ENCODE data around the gene CPLX4.

CPLX4 gene

GRCh38 chr18:59340817-59341216 is 22.4 kb upstream of the CPLX4 start:
- Histone ChIP-seq H3K27me3 (ENCODE audit: control insufficient read depth, insufficient read depth, low read length) (no peaks in the 10 kb centered on the region), H3K4me1 (ENCODE audit: control insufficient read depth, insufficient read depth, low read length) (no peaks in the 10 kb centered on the region), H3K36me3 (ENCODE audit: control insufficient read depth, insufficient read depth, low read length) (peaks cover 5% of the 10 kb centered on the region), H3K9me3 (ENCODE audit: control insufficient read depth, low read length) (no peaks in the 10 kb centered on the region), H3K9ac (ENCODE audit: low read length) (no peak overlapping the region), H3K4me3 (ENCODE audit: low read length) (no peak overlapping the region)

- Histone ChIP-seq H3K36me3 (ENCODE audit: control insufficient read depth, insufficient read depth, low read length) (peaks cover under 1% of the 10 kb centered on the region), H3K4me3 (ENCODE audit: low read length) (no peak overlapping the region), H3K9ac (ENCODE audit: low read length) (no peak overlapping the region), H3K9me3 (ENCODE audit: control insufficient read depth, low read length) (no peaks in the 10 kb centered on the region), H3K27me3 (ENCODE audit: control insufficient read depth, insufficient read depth, low read length) (no peaks in the 10 kb centered on the region), H3K4me1 (ENCODE audit: control insufficient read depth, insufficient read depth, low read length) (no peaks in the 10 kb centered on the region)
These were observed 21.9 kb upstream of the CPLX4 start for GRCh38 chr18:59340312-59340711.

- Histone ChIP-seq H3K9ac (ENCODE audit: low read length) (no peak overlapping the region), H3K36me3 (ENCODE audit: control insufficient read depth, insufficient read depth, low read length) (peaks cover 5% of the 10 kb centered on the region)
These were observed 14.5 kb upstream of the CPLX4 start for GRCh38 chr18:59332986-59333385.

GRCh38 chr18:59328683-59329082 is 10.2 kb upstream of the CPLX4 start:
- H3K4me3 ChIP-seq (ENCODE audit: low read length), result no peak overlapping the region
- no peaks in the 10 kb centered on the region for H3K4me1 ChIP-seq (ENCODE audit: control insufficient read depth, insufficient read depth, low read length)
- no peaks in the 10 kb centered on the region for H3K9me3 ChIP-seq (ENCODE audit: control insufficient read depth, low read length)
- no peak overlapping the region for H3K9ac ChIP-seq (ENCODE audit: low read length)
- H3K27me3 ChIP-seq (ENCODE audit: control insufficient read depth, insufficient read depth, low read length), result no peaks in the 10 kb centered on the region
- peaks cover 11% of the 10 kb centered on the region for H3K36me3 ChIP-seq (ENCODE audit: control insufficient read depth, insufficient read depth, low read length)

More at GRCh38 chr18:59332986-59333385, 14.5 kb upstream of the CPLX4 start:
- H3K9me3 ChIP-seq (ENCODE audit: control insufficient read depth, low read length), result no peaks in the 10 kb centered on the region
- no peaks in the 10 kb centered on the region for H3K27me3 ChIP-seq (ENCODE audit: control insufficient read depth, insufficient read depth, low read length)
- H3K4me1 ChIP-seq (ENCODE audit: control insufficient read depth, insufficient read depth, low read length), result no peaks in the 10 kb centered on the region
- H3K4me3 ChIP-seq (ENCODE audit: low read length), result no peak overlapping the region

- Histone ChIP-seq H3K9ac (ENCODE audit: low read length) (no peak overlapping the region), H3K9me3 (ENCODE audit: control insufficient read depth, low read length) (no peaks in the 10 kb centered on the region), H3K4me1 (ENCODE audit: control insufficient read depth, insufficient read depth, low read length) (no peaks in the 10 kb centered on the region), H3K27me3 (ENCODE audit: control insufficient read depth, insufficient read depth, low read length) (no peaks in the 10 kb centered on the region), H3K36me3 (ENCODE audit: control insufficient read depth, insufficient read depth, low read length) (peaks cover 6% of the 10 kb centered on the region), H3K4me3 (ENCODE audit: low read length) (no peak overlapping the region)
These were observed 7.5 kb upstream of the CPLX4 start for GRCh38 chr18:59325965-59326364.

- H3K9me3 ChIP-seq (ENCODE audit: control insufficient read depth, low read length), result no peaks in the 10 kb centered on the region
- peaks cover 6% of the 10 kb centered on the region for H3K36me3 ChIP-seq (ENCODE audit: control insufficient read depth, insufficient read depth, low read length)
- no peak overlapping the region for H3K9ac ChIP-seq (ENCODE audit: low read length)
- H3K4me1 ChIP-seq (ENCODE audit: control insufficient read depth, insufficient read depth, low read length), result no peaks in the 10 kb centered on the region
- H3K27me3 ChIP-seq (ENCODE audit: control insufficient read depth, insufficient read depth, low read length), result no peaks in the 10 kb centered on the region
- H3K4me3 ChIP-seq (ENCODE audit: low read length), result no peak overlapping the region
These were observed 6.1 kb upstream of the CPLX4 start for GRCh38 chr18:59324623-59324971.

- H3K9ac ChIP-seq (ENCODE audit: low read length), result no peak overlapping the region
- no peak overlapping the region for H3K4me3 ChIP-seq (ENCODE audit: low read length)
- peaks cover 6% of the 10 kb centered on the region for H3K36me3 ChIP-seq (ENCODE audit: control insufficient read depth, insufficient read depth, low read length)
- no peaks in the 10 kb centered on the region for H3K9me3 ChIP-seq (ENCODE audit: control insufficient read depth, low read length)
- H3K4me1 ChIP-seq (ENCODE audit: control insufficient read depth, insufficient read depth, low read length), result no peaks in the 10 kb centered on the region
- H3K27me3 ChIP-seq (ENCODE audit: control insufficient read depth, insufficient read depth, low read length), result no peaks in the 10 kb centered on the region
These were observed 5.6 kb upstream of the CPLX4 start for GRCh38 chr18:59323931-59324622.

GRCh38 chr18:59311631-59312030 is 6.8 kb downstream of the CPLX4 start:
- Histone ChIP-seq H3K27me3 (ENCODE audit: control insufficient read depth, insufficient read depth, low read length) (peaks cover 18% of the 10 kb centered on the region), H3K36me3 (ENCODE audit: control insufficient read depth, insufficient read depth, low read length) (no peaks in the 10 kb centered on the region), H3K9ac (ENCODE audit: low read length) (no peak overlapping the region)

GRCh38 chr18:59308938-59309260 is 9.6 kb downstream of the CPLX4 start:
- H3K36me3 ChIP-seq (ENCODE audit: control insufficient read depth, insufficient read depth, low read length), result no peaks in the 10 kb centered on the region
- no peak overlapping the region for H3K4me3 ChIP-seq (ENCODE audit: low read length)
- peaks cover 8% of the 10 kb centered on the region for H3K4me1 ChIP-seq (ENCODE audit: control insufficient read depth, insufficient read depth, low read length)
- peaks cover 18% of the 10 kb centered on the region for H3K27me3 ChIP-seq (ENCODE audit: control insufficient read depth, insufficient read depth, low read length)
- no peak overlapping the region for H3K9ac ChIP-seq (ENCODE audit: low read length)
- no peaks in the 10 kb centered on the region for H3K9me3 ChIP-seq (ENCODE audit: control insufficient read depth, low read length)

More at GRCh38 chr18:59311631-59312030, 6.8 kb downstream of the CPLX4 start:
- Histone ChIP-seq H3K4me3 (ENCODE audit: low read length) (no peak overlapping the region), H3K4me1 (ENCODE audit: control insufficient read depth, insufficient read depth, low read length) (peaks cover 8% of the 10 kb centered on the region), H3K9me3 (ENCODE audit: control insufficient read depth, low read length) (no peaks in the 10 kb centered on the region)

- Histone ChIP-seq H3K4me1 (ENCODE audit: control insufficient read depth, insufficient read depth, low read length) (peaks cover 8% of the 10 kb centered on the region), H3K4me3 (ENCODE audit: low read length) (no peak overlapping the region), H3K9ac (ENCODE audit: low read length) (no peak overlapping the region), H3K9me3 (ENCODE audit: control insufficient read depth, low read length) (no peaks in the 10 kb centered on the region), H3K27me3 (ENCODE audit: control insufficient read depth, insufficient read depth, low read length) (peaks cover 18% of the 10 kb centered on the region), H3K36me3 (ENCODE audit: control insufficient read depth, insufficient read depth, low read length) (no peaks in the 10 kb centered on the region)
These were observed 10.1 kb downstream of the CPLX4 start for GRCh38 chr18:59308248-59308937.

- no peaks in the 10 kb centered on the region for H3K36me3 ChIP-seq (ENCODE audit: control insufficient read depth, insufficient read depth, low read length)
- no peak overlapping the region for H3K4me3 ChIP-seq (ENCODE audit: low read length)
- H3K27me3 ChIP-seq (ENCODE audit: control insufficient read depth, insufficient read depth, low read length), result peaks cover 16% of the 10 kb centered on the region
- no peaks in the 10 kb centered on the region for H3K9me3 ChIP-seq (ENCODE audit: control insufficient read depth, low read length)
- no peak overlapping the region for H3K9ac ChIP-seq (ENCODE audit: low read length)
- peaks cover 8% of the 10 kb centered on the region for H3K4me1 ChIP-seq (ENCODE audit: control insufficient read depth, insufficient read depth, low read length)
These were observed 11.8 kb downstream of the CPLX4 start for GRCh38 chr18:59306640-59307039.

- no peaks in the 10 kb centered on the region for H3K36me3 ChIP-seq (ENCODE audit: control insufficient read depth, insufficient read depth, low read length)
- H3K4me1 ChIP-seq (ENCODE audit: control insufficient read depth, insufficient read depth, low read length), result peaks cover 8% of the 10 kb centered on the region
- no peak overlapping the region for H3K4me3 ChIP-seq (ENCODE audit: low read length)
- peaks cover 9% of the 10 kb centered on the region for H3K27me3 ChIP-seq (ENCODE audit: control insufficient read depth, insufficient read depth, low read length)
- H3K9ac ChIP-seq (ENCODE audit: low read length), result no peak overlapping the region
- no peaks in the 10 kb centered on the region for H3K9me3 ChIP-seq (ENCODE audit: control insufficient read depth, low read length)
These were observed 13.2 kb downstream of the CPLX4 start for GRCh38 chr18:59305295-59305694.

Data from mucosa of stomach (tissue), 1 donor.